Keratinocyte (primary cell): ENCODE data around the gene SMAD7. TPM values are rescaled to one million over a fixed set of nuclear protein-coding genes. Genes with fewer than 3 reads are reported as not detected.

Experiments used
- DNase-seq: peaks from one replicate; pipeline ENCODE4 v3.0.0-alpha.2; 2011; ENCODE audit warnings: low read depth, missing footprints, low spot score
- FAIRE-seq: peaks from 2 replicates; lab custom pipeline; 2011; peaks lifted over from hg19 to GRCh38; lab: Jason Lieb, UNC
- H2AFZ ChIP-seq: 2 replicates; pipeline ENCODE4 v1.6.0; 2012; ENCODE audit warnings: low read length, control low read depth, inconsistent platforms; ENCODE audit not compliant: control insufficient read depth
- H3K27ac ChIP-seq: 2 replicates; pipeline ENCODE4 v1.5.1; 2011; ENCODE audit warnings: low read length; ENCODE audit not compliant: control insufficient read depth, insufficient read depth
- H3K27me3 ChIP-seq: 3 replicates; pipeline ENCODE4 v1.6.0; 2011; ENCODE audit warnings: low read length; ENCODE audit not compliant: control insufficient read depth, insufficient read depth; ENCODE audit errors: extremely low read depth
- H3K36me3 ChIP-seq, 2 experiments: 2 replicates in 1 of 2; 3 replicates in 1 of 2; pipeline ENCODE4 v1.5.1; 2011; ENCODE audit warnings: low read length in 2 of 2, mild to moderate bottlenecking in 1 of 2; ENCODE audit not compliant: control insufficient read depth in 2 of 2, insufficient read depth in 2 of 2; ENCODE audit errors: extremely low read depth in 1 of 2
- H3K4me1 ChIP-seq: 3 replicates; pipeline ENCODE4 v1.5.1; 2011; ENCODE audit warnings: low read length; ENCODE audit not compliant: control insufficient read depth, insufficient read depth; ENCODE audit errors: extremely low read depth
- H3K4me2 ChIP-seq: 3 replicates; pipeline ENCODE4 v1.6.0; 2011; ENCODE audit warnings: low read depth, low read length; ENCODE audit not compliant: control insufficient read depth, insufficient read depth; ENCODE audit errors: extremely low read depth
- H3K4me3 ChIP-seq, 3 experiments: fragments of 200-600 bp in 1 of 3; sonication (generic) in 1 of 3; 2 replicates in 2 of 3; 3 replicates in 1 of 3; pipeline ENCODE4 v1.5.1; 2011 to 2016; ENCODE audit warnings: low read length in 3 of 3, mild to moderate bottlenecking in 3 of 3, control low read depth in 2 of 3, inconsistent platforms in 1 of 3, low read depth in 1 of 3, mixed read lengths in 1 of 3, mixed run types in 1 of 3, moderate library complexity in 1 of 3; ENCODE audit not compliant: control insufficient read depth in 2 of 3, insufficient read depth in 2 of 3; ENCODE audit errors: extremely low read depth in 1 of 3
- H3K79me2 ChIP-seq: 2 replicates; pipeline ENCODE4 v1.6.0; 2012; ENCODE audit warnings: low read length; ENCODE audit not compliant: control insufficient read depth, insufficient read depth
- H3K9ac ChIP-seq: 3 replicates; pipeline ENCODE4 v1.6.0; 2011; ENCODE audit warnings: low read length; ENCODE audit not compliant: control insufficient read depth, insufficient read depth; ENCODE audit errors: extremely low read depth
- H3K9me1 ChIP-seq: 3 replicates; pipeline ENCODE4 v1.6.0; 2011; ENCODE audit warnings: low read length; ENCODE audit not compliant: control insufficient read depth, insufficient read depth; ENCODE audit errors: extremely low read depth
- H3K9me3 ChIP-seq: 2 replicates; pipeline ENCODE4 v1.5.1; 2012; ENCODE audit warnings: low read depth, low read length; ENCODE audit not compliant: control insufficient read depth
- H4K20me1 ChIP-seq: 3 replicates; pipeline ENCODE4 v1.6.0; 2011; ENCODE audit warnings: low read length; ENCODE audit not compliant: control insufficient read depth, insufficient read depth; ENCODE audit errors: extremely low read depth
- EZH2 ChIP-seq: IDR thresholded peaks from one replicate; pipeline ENCODE4 v1.6.1; 2012; ENCODE audit warnings: inconsistent platforms, mild to moderate bottlenecking, low read length, moderate library complexity
- dilution Hi-C: fragments of 300-500 bp; cut with MboI; formaldehyde crosslinking; loops from one replicate; pipeline ENCODE4 v1.7.0; 2020; ENCODE audit warnings: low sequenced_read_pairs; ENCODE audit not compliant: extremely low pct_ligation_motif_present
- polyA plus RNA-seq, 5 experiments: library from polyadenylated mRNA; depleted of rRNA in 3 of 5; stranded (reverse) in 3 of 5; stranded (forward) in 1 of 5; unstranded in 1 of 5; fragments of >200 nt; gene quantifications; 1 replicate in 1 of 5; 2 replicates in 3 of 5; 3 replicates in 1 of 5; pipeline versions ENCODE4 v1.2.1 to v1.2.3, GENCODE V29; 2011 to 2012; ENCODE audit warnings: missing spikeins in 2 of 5, low read depth in 1 of 5, low replicate concordance in 1 of 5
- TF ChIP-seq, protein P1 (sequence below), 3 experiments: IDR thresholded peaks in 1 of 3; conservative IDR thresholded peaks in 1 of 3; optimal IDR thresholded peaks in 1 of 3; 2 replicates in 2 of 3; 3 replicates in 1 of 3; pipeline versions ENCODE3 to v1.5.1; 2011; ENCODE audit warnings: low read length in 3 of 3, mild to moderate bottlenecking in 3 of 3, moderate library complexity in 2 of 3, control low read depth in 1 of 3, inconsistent platforms in 1 of 3; ENCODE audit not compliant: insufficient read depth in 2 of 3; ENCODE audit errors: extremely low read depth in 1 of 3

Gene SMAD7
- polyA plus RNA-seq, 1 donor (not counting 4 experiments of a cell fraction or from before 2014, with no cell fraction given): 9.5 TPM

GRCh38 chr18:48878471-48878870 is 72.3 kb downstream of the SMAD7 start:
- no peaks in the 10 kb centered on the region for H3K9me1 ChIP-seq
- FAIRE-seq (no peak), DNase-seq (no peak)
- TF ChIP-seq, protein P1, sequence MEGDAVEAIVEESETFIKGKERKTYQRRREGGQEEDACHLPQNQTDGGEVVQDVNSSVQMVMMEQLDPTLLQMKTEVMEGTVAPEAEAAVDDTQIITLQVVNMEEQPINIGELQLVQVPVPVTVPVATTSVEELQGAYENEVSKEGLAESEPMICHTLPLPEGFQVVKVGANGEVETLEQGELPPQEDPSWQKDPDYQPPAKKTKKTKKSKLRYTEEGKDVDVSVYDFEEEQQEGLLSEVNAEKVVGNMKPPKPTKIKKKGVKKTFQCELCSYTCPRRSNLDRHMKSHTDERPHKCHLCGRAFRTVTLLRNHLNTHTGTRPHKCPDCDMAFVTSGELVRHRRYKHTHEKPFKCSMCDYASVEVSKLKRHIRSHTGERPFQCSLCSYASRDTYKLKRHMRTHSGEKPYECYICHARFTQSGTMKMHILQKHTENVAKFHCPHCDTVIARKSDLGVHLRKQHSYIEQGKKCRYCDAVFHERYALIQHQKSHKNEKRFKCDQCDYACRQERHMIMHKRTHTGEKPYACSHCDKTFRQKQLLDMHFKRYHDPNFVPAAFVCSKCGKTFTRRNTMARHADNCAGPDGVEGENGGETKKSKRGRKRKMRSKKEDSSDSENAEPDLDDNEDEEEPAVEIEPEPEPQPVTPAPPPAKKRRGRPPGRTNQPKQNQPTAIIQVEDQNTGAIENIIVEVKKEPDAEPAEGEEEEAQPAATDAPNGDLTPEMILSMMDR (optimal IDR thresholded peaks at IDR 0.05 in 1 of 3, IDR thresholded peaks at IDR 0.05 in 1 of 3, conservative IDR thresholded peaks at IDR 0.05 in 1 of 3; ENCODE audit: extremely low read depth in 1 of 3, insufficient read depth in 2 of 3, low read length in 3 of 3): no peak
- no peak for TF ChIP-seq EZH2
- H3K27me3 ChIP-seq: no peaks in the 10 kb centered on the region
- H3K4me3 ChIP-seq: no peak overlapping the region
- H3K9ac ChIP-seq: no peak overlapping the region
- H3K36me3 ChIP-seq: no peaks in the 10 kb centered on the region
- no peaks in the 10 kb centered on the region for H4K20me1 ChIP-seq
- no peak overlapping the region for H2AFZ ChIP-seq
- dilution Hi-C loops: no loop called here
- peak overlapping the region; percentile 15 for H3K4me2 ChIP-seq
- no peaks in the 10 kb centered on the region for H3K79me2 ChIP-seq
- H3K4me1 ChIP-seq: peaks cover 3% of the 10 kb centered on the region
- H3K27ac ChIP-seq: no peak overlapping the region
- H3K9me3 ChIP-seq: no peaks in the 10 kb centered on the region

GRCh38 chr18:48877941-48878340 is 72.8 kb downstream of the SMAD7 start:
- no peak overlapping the region for H3K4me2 ChIP-seq
- peaks cover 6% of the 10 kb centered on the region for H3K4me1 ChIP-seq
- H3K4me3 ChIP-seq: no peak overlapping the region

More at GRCh38 chr18:48877941-48878340, 72.8 kb downstream of the SMAD7 start:
- Histone ChIP-seq H3K9ac (no peak overlapping the region), H3K27me3 (no peaks in the 10 kb centered on the region), H3K79me2 (no peaks in the 10 kb centered on the region), H3K9me3 (no peaks in the 10 kb centered on the region), H3K27ac (no peak overlapping the region), H3K9me1 (no peaks in the 10 kb centered on the region), H4K20me1 (no peaks in the 10 kb centered on the region), H3K36me3 (no peaks in the 10 kb centered on the region), H2AFZ (no peak overlapping the region)
- DNase-seq (no peak), FAIRE-seq (no peak)
- dilution Hi-C loops: no loop called here
- no peak for TF ChIP-seq EZH2
- TF ChIP-seq, protein P1 (optimal IDR thresholded peaks at IDR 0.05 in 1 of 3, IDR thresholded peaks at IDR 0.05 in 1 of 3, conservative IDR thresholded peaks at IDR 0.05 in 1 of 3; ENCODE audit: extremely low read depth in 1 of 3, insufficient read depth in 2 of 3, low read length in 3 of 3): no peak
